Heart left ventricle (tissue), 13 donors: ENCODE results near the gene ADORA2B.

ENCODE experiments used
- CTCF ChIP-seq, 12 donors: fragments of 200-600 bp; sonication (generic) in 4 of 12; IDR thresholded peaks; one replicate each; pipeline versions ENCODE4 v1.5.0 to v1.8.0; 2018 to 2022; ENCODE audit warnings: antibody characterized with exemption in 12 of 12, mild to moderate bottlenecking in 5 of 12
- POLR2A ChIP-seq, 2 donors: fragments of 450-650 bp; IDR thresholded peaks; one replicate each; pipeline ENCODE4 v1.6.1; 2017; ENCODE audit warnings: antibody characterized with exemption in 2 of 2, mild to moderate bottlenecking in 2 of 2, moderate library complexity in 2 of 2
- donor health status: ischemic (EF 13 %, LVEDD 7.1; RV severe dilation, severe dysfunction).
- donor health status: DM: no; HTN: yes; CAD: no.
- donor health status: DM: no; HTN: no; CAD: no.
- donor health status: ischemic (EF 25% LVEDD 6.9; RV normal size, moderate dysfunction).
- donor health status: ischemic (EF 25% LVEDD 5.7; RV mildly dilated, moderate dysfunction).
- donor health status: ischemic (EF 35%, LVEDD 5.7; RV mildly dilated, moderate dysfunction).
- donor health status: nonischemic (EF 11% LVEDD 7.7; RV severe dilation, severe dysfunction).
- donor health status: DM: yes; HTN: yes; CAD: no.
- donor health status: PGD.
- donor health status: ischemic (EF 29% LVEDD 5.4; RV normal size, mild dysfunction).
- donor health status: nonischemic (EF 23%, LVEDD 6.1; RV moderate dilation, normal function).

DNA sequence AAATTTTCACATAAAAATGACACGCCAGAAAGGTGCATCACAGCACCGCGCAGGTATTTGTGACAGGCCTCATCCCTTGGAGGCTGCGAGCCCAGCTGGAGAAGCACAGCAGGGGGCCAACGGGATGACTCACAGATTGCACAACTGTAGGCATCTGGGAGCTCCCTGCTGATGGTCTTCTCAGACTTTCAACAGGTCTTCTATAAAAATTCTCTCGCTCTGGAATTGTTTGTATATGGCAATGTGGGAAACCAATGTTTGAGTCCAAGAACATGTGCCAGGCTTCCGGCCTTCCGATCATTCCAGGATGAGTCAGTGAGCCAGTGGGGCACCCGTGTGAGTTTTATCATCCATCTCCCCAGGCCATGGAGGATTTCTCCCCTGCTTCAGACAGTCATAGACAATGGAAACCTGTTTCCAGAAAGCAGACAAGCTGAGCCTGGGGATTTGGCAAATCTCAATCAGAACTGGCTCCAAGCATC, 24.1 kb upstream of the ADORA2B start:
- TF ChIP-seq CTCF (IDR thresholded peaks at IDR 0.05) (no peak), POLR2A (IDR thresholded peaks at IDR 0.05) (no peak)
